ENCODE results near the gene LNX2. TPM values are rescaled to one million over a fixed set of nuclear protein-coding genes. Genes with fewer than 3 reads are reported as not detected.

Gene LNX2
- total and polyA plus RNA-seq, 11 donors = 3.6 to 18.7 (median 12.7) TPM

- intact Hi-C loops (cut with DNase I) = no loop called here
- no peaks in the 10 kb centered on the region for H3K27me3 ChIP-seq
- ATAC-seq = no peak
- TF ChIP-seq POLR2A (IDR thresholded peaks at IDR 0.05) (no peak), CTCF (IDR thresholded peaks at IDR 0.05) (no peak)
- 98 to 100% (median 99%) methylated on average over 1 of the region's 1 CpG for WGBS, 4 donors
- DNase-seq = no peak
- H3K9me3 ChIP-seq = peaks cover 0 to 18% (median 9%) of the 10 kb centered on the region in 12 donors
- peaks cover 8 to 39% (median 27%) of the 10 kb centered on the region in 9 donors for H3K36me3 ChIP-seq
- no peak overlapping the region for H3K27ac ChIP-seq
- H3K4me3 ChIP-seq = no peak overlapping the region
- H3K4me1 ChIP-seq = peaks cover 0 to 3% (median 0%) of the 10 kb centered on the region in 12 donors
Observed at GRCh38 chr13:27650312-27650711, 30.0 kb upstream of the LNX2 start.

GRCh38 chr13:27644302-27644701, 24.0 kb upstream of the LNX2 start:
- intact Hi-C loops (cut with DNase I) = loop anchor here in 1 of 10 donors (10.0 kb wide), 1 partner anchor 1020 kb away; no protein-coding TSS in a partner anchor
- Histone ChIP-seq H3K27me3 (no peaks in the 10 kb centered on the region), H3K36me3 (peaks cover 0 to 12% (median 10%) of the 10 kb centered on the region in 9 donors), H3K9me3 (peaks cover 0 to 4% (median 0%) of the 10 kb centered on the region in 12 donors), H3K27ac (peak overlapping the region in 1 of 12 donors; percentile 50), H3K4me3 (no peak overlapping the region), H3K4me1 (peaks cover 0 to 28% (median 12%) of the 10 kb centered on the region in 12 donors)
- 11 to 38% (median 28%) methylated on average over 1 of the region's 1 CpG for WGBS, 4 donors
- DNase-seq (no peak), ATAC-seq (peak in 2 of 4 donors; percentile 42 to 47)
- TF ChIP-seq POLR2A (IDR thresholded peaks at IDR 0.05) (no peak), CTCF (IDR thresholded peaks at IDR 0.05) (no peak)

- intact Hi-C loops (cut with DNase I) = loop anchor here in 1 of 10 donors (10.0 kb wide), 1 partner anchor 1021 kb away; no protein-coding TSS in a partner anchor
- H3K9me3 ChIP-seq = no peaks in the 10 kb centered on the region
- DNase-seq (no peak), ATAC-seq (no peak)
- H3K4me3 ChIP-seq = no peak overlapping the region
- WGBS, 4 donors = 75 to 79% (median 77%) methylated on average over 5 of the region's 5 CpGs
- TF ChIP-seq POLR2A (IDR thresholded peaks at IDR 0.05) (no peak), CTCF (IDR thresholded peaks at IDR 0.05) (no peak)
- H3K27me3 ChIP-seq = no peaks in the 10 kb centered on the region
- peaks cover 0 to 36% (median 19%) of the 10 kb centered on the region in 12 donors for H3K4me1 ChIP-seq
- peak overlapping the region in 1 of 12 donors; percentile 50 for H3K27ac ChIP-seq
- peaks cover 0 to 4% (median 3%) of the 10 kb centered on the region in 9 donors for H3K36me3 ChIP-seq
Observed at GRCh38 chr13:27643334-27644132, 23.2 kb upstream of the LNX2 start.

GRCh38 chr13:27641711-27642502, 21.6 kb upstream of the LNX2 start:
- Histone ChIP-seq H3K27ac (peak overlapping the region in 1 of 12 donors; percentile 50), H3K4me1 (peaks cover 0 to 52% (median 28%) of the 10 kb centered on the region in 12 donors)

More at GRCh38 chr13:27641711-27642502, 21.6 kb upstream of the LNX2 start:
- no peaks in the 10 kb centered on the region for H3K9me3 ChIP-seq
- no peak overlapping the region for H3K4me3 ChIP-seq
- DNase-seq (no peak), ATAC-seq (no peak)
- 84 to 90% (median 88%) methylated on average over 4 of the region's 4 CpGs for WGBS, 4 donors
- intact Hi-C loops (cut with DNase I) = loop anchor here in 1 of 10 donors (10.0 kb wide), 1 partner anchor 1023 kb away; no protein-coding TSS in a partner anchor
- TF ChIP-seq CTCF (IDR thresholded peaks at IDR 0.05) (no peak), POLR2A (IDR thresholded peaks at IDR 0.05) (no peak)
- no peaks in the 10 kb centered on the region for H3K36me3 ChIP-seq
- no peaks in the 10 kb centered on the region for H3K27me3 ChIP-seq
